Measurements from ENCODE around the gene ZNF205. TPM values are rescaled to one million over a fixed set of nuclear protein-coding genes. Genes with fewer than 3 reads are reported as not detected.

ZNF205 gene
- total RNA-seq, 2 donors from 2014 or later = 20.9 to 27.0 TPM

DNA sequence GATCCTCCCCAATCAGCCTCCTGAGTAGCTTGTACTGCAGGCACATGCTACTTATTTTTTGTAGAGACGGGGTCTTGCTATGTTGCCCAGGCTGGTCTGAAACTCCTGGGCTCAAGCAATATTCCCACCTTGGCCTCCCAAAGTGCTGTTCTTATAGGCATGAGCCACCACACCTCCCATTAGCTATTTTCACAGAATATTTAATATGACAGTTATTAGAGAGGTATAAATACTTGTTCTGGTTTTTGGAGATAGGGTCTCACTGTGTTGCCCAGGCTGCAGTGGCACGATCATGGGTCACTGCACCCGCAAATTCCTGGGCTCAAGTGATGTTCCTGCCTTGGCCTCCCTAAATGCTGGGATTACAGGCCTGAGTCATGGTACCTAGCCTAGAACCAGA, 43.6 kb downstream of the ZNF205 start:
- H3K36me3 ChIP-seq = no peaks in the 10 kb centered on the region
- WGBS = 96% methylated on average over 3 of the region's 3 CpGs
- H3K9me3 ChIP-seq = no peaks in the 10 kb centered on the region
- TF ChIP-seq, protein P1, sequence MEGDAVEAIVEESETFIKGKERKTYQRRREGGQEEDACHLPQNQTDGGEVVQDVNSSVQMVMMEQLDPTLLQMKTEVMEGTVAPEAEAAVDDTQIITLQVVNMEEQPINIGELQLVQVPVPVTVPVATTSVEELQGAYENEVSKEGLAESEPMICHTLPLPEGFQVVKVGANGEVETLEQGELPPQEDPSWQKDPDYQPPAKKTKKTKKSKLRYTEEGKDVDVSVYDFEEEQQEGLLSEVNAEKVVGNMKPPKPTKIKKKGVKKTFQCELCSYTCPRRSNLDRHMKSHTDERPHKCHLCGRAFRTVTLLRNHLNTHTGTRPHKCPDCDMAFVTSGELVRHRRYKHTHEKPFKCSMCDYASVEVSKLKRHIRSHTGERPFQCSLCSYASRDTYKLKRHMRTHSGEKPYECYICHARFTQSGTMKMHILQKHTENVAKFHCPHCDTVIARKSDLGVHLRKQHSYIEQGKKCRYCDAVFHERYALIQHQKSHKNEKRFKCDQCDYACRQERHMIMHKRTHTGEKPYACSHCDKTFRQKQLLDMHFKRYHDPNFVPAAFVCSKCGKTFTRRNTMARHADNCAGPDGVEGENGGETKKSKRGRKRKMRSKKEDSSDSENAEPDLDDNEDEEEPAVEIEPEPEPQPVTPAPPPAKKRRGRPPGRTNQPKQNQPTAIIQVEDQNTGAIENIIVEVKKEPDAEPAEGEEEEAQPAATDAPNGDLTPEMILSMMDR (IDR thresholded peaks at IDR 0.05) = no peak
- TF ChIP-seq POLR2A (IDR thresholded peaks at IDR 0.05) = no peak
- TF ChIP-seq POLR2AphosphoS5 (IDR thresholded peaks at IDR 0.05) = no peak
- no peak for DNase-seq (ENCODE audit: low spot score)
- intact Hi-C loops (cut with DNase I) = loop anchor here (10.0 kb wide), 1 partner anchor 109 kb away; no protein-coding TSS in a partner anchor
- no peak overlapping the region for H3K27ac ChIP-seq
- no peaks in the 10 kb centered on the region for H3K27me3 ChIP-seq (replicated peaks; ENCODE audit: insufficient read depth)
- H3K4me3 ChIP-seq = no peak overlapping the region
- H3K4me1 ChIP-seq (replicated peaks) = no peaks in the 10 kb centered on the region

- intact Hi-C loops (cut with DNase I) = loop anchor here (10.0 kb wide), 1 partner anchor 107 kb away; no protein-coding TSS in a partner anchor
- Histone ChIP-seq H3K9me3 (no peaks in the 10 kb centered on the region), H3K36me3 (no peaks in the 10 kb centered on the region), H3K4me1 (replicated peaks) (no peaks in the 10 kb centered on the region), H3K27ac (peak overlapping the region; percentile 83 to 90), H3K27me3 (replicated peaks; ENCODE audit: insufficient read depth) (no peaks in the 10 kb centered on the region), H3K4me3 (peak overlapping the region; percentile 56 to 59)
- WGBS = 1% methylated on average over 49 of the region's 59 CpGs
- TF ChIP-seq POLR2A (IDR thresholded peaks at IDR 0.05) = no peak
- peak; percentile 29 for TF ChIP-seq POLR2AphosphoS5 (IDR thresholded peaks at IDR 0.05)
- peak; percentile 39 for DNase-seq (ENCODE audit: low spot score)
Measured at GRCh38 chr16:3157229-3158025, 45.0 kb downstream of the ZNF205 start.

GRCh38 chr16:3158026-3158509, 45.7 kb downstream of the ZNF205 start:
- TF ChIP-seq POLR2AphosphoS5 (IDR thresholded peaks at IDR 0.05) (no peak), POLR2A (IDR thresholded peaks at IDR 0.05) (no peak)
- TF ChIP-seq, protein P1 (IDR thresholded peaks at IDR 0.05) = no peak
- 0% methylated on average over 19 of the region's 27 CpGs for WGBS
- Histone ChIP-seq H3K27me3 (replicated peaks; ENCODE audit: insufficient read depth) (no peaks in the 10 kb centered on the region), H3K4me3 (peak overlapping the region; percentile 56 to 59), H3K27ac (peak overlapping the region; percentile 83 to 90), H3K9me3 (no peaks in the 10 kb centered on the region), H3K4me1 (replicated peaks) (no peaks in the 10 kb centered on the region), H3K36me3 (no peaks in the 10 kb centered on the region)
- intact Hi-C loops (cut with DNase I) = loop anchor here (10.0 kb wide), 1 partner anchor 107 kb away; no protein-coding TSS in a partner anchor
- DNase-seq (ENCODE audit: low spot score) = peak; percentile 16

DNA sequence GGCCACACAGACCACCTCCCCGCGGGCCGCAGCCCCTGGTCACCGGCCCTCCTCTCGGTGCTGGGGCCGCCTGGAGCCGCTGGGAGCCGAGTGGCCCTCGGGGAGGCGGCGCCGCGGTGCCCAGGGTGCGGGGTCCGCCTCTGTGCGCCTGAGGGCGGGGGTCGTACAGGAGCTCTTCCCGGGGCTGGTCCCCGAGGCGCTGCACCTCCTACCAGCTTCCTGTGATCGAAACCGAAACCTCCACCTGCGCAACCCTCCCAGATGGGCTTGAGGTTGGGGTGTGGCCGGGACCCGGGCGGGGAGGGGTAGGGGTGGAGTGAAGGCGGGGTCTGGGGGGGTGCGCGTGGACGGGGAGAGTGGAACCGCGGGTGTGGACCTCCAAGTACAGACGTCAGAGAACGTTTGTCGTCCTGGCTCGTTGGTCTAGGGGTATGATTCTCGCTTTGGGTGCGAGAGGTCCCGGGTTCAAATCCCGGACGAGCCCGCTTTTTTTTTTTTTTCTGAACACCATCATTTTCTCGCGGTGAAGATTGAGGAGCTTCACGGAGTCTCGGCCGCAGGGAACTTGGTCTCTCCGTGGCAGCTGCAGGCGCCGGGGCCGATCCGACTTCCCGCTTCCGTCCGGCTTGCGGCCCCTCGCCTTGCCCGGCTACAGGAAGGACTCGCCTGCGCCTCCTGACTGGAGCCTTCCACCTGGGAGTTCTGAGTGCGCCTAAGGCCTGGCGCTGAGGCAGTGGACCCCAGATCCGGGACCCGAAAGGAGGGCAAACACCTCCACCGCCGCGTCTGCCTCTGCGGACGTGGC, 46.3 kb downstream of the ZNF205 start:
- WGBS = 3% methylated on average over 63 of the region's 70 CpGs
- TF ChIP-seq POLR2A (IDR thresholded peaks at IDR 0.05) (peak; percentile 77), POLR2AphosphoS5 (IDR thresholded peaks at IDR 0.05) (peak; percentile 51)
- TF ChIP-seq, protein P1 (IDR thresholded peaks at IDR 0.05) = no peak
- H3K36me3 ChIP-seq = no peaks in the 10 kb centered on the region
- H3K4me1 ChIP-seq (replicated peaks) = no peaks in the 10 kb centered on the region
- intact Hi-C loops (cut with DNase I) = loop anchor here (10.0 kb wide), 1 partner anchor 106 kb away; no protein-coding TSS in a partner anchor
- peak overlapping the region; percentile 56 to 59 for H3K4me3 ChIP-seq
- no peaks in the 10 kb centered on the region for H3K27me3 ChIP-seq (replicated peaks; ENCODE audit: insufficient read depth)
- peak; percentile 89 for DNase-seq (ENCODE audit: low spot score)
- peak overlapping the region; percentile 83 to 90 for H3K27ac ChIP-seq
- H3K9me3 ChIP-seq = no peaks in the 10 kb centered on the region

Measured in prostate gland (tissue), 2 donors.